Activated naive CD8-positive, alpha-beta T cell treated with anti-CD3 and anti-CD28 coated beads, Interleukin-2, amount 50 U/mL, for 16 hours (primary cell): ENCODE data around the gene OR6C6.
"Not testable (repeated sequence)": the region's sequence is repeated elsewhere in the genome, so short reads cannot be mapped to it uniquely, and the experiment has no call there.

Source experiments
- DNase-seq: peaks from one replicate; pipeline ENCODE4 v3.0.0-alpha.2; 2020; ENCODE audit warnings: low read depth, low spot score

Gene OR6C6

GRCh38 chr12:55296469-55296868 is at the start of gene OR6C6:
OR6C6 (minus strand) TSS chr12:55296569; CDS start chr12:55295232, 1,337 bp downstream.
- DNase-seq = no peak

- DNase-seq = no peak
Measured at GRCh38 chr12:55336002-55336401, 39.6 kb upstream of the OR6C6 start.

GRCh38 chr12:55330446-55330845 is 34.1 kb upstream of the OR6C6 start, which contains the start of gene OR6C3:
OR6C3 (plus strand) TSS chr12:55330746; CDS start chr12:55331701, 955 bp downstream.
- DNase-seq = no peak

GRCh38 chr12:55325801-55326200 is 29.4 kb upstream of the OR6C6 start:
- not testable (repeated sequence) for DNase-seq

- DNase-seq = no peak
Measured at GRCh38 chr12:55320201-55320600, 23.8 kb upstream of the OR6C6 start.

- DNase-seq = no peak
Measured at GRCh38 chr12:55314043-55314442, 17.7 kb upstream of the OR6C6 start, which contains the start of gene OR6C1. OR6C1 (plus strand) TSS chr12:55314343; CDS start chr12:55320600, 6,257 bp downstream.

- DNase-seq = no peak
Measured at GRCh38 chr12:55289999-55290398, 6.4 kb downstream of the OR6C6 start.

GRCh38 chr12:55280991-55281390 is 15.4 kb downstream of the OR6C6 start:
- no peak for DNase-seq

- DNase-seq = no peak
Measured at GRCh38 chr12:55258303-55258702, 38.1 kb downstream of the OR6C6 start.

- DNase-seq = no peak
Measured at GRCh38 chr12:55256831-55257230, 39.5 kb downstream of the OR6C6 start.

- no peak for DNase-seq
Measured at GRCh38 chr12:55253281-55253680, 43.1 kb downstream of the OR6C6 start.

- DNase-seq = no peak
Measured at GRCh38 chr12:55250944-55251343, 45.4 kb downstream of the OR6C6 start.

GRCh38 chr12:55246159-55246558 is 50.2 kb downstream of the OR6C6 start:
- DNase-seq = no peak

- DNase-seq = no peak
Measured at GRCh38 chr12:55244309-55244708, 52.1 kb downstream of the OR6C6 start, which contains the start of gene OR6C74. OR6C74 (plus strand) TSS chr12:55244609; CDS start chr12:55247288, 2,679 bp downstream.
